Motor neuron (in vitro differentiated cells): ENCODE results near the gene CPT2. TPM values are rescaled to one million over a fixed set of nuclear protein-coding genes. Genes with fewer than 3 reads are reported as not detected.

ENCODE experiments used
- ATAC-seq, 8 experiments: fragments of 200-7000 bp; cut with Tn5 transposase; replicated peaks in 6 of 8; 2 replicates each; pipeline ENCODE4 v1.8.0; 2021; ENCODE audit warnings: mild to moderate bottlenecking in 8 of 8, moderate library complexity in 8 of 8
- H3K27ac ChIP-seq, 2 donors: fragments of 250-450 bp; sonication (Bioruptor Pico); 2 replicates each; pipeline ENCODE4 v1.9.0; 2021; ENCODE audit warnings: antibody characterized with exemption in 2 of 2, mild to moderate bottlenecking in 2 of 2, moderate library complexity in 1 of 2
- H3K4me1 ChIP-seq, 2 donors: fragments of 250-450 bp; sonication (Bioruptor Pico); replicated peaks in 1 of 2; 2 replicates each; pipeline ENCODE4 v1.6.1; 2021; ENCODE audit warnings: antibody characterized with exemption in 2 of 2, mild to moderate bottlenecking in 2 of 2, moderate library complexity in 1 of 2
- H3K4me3 ChIP-seq, 5 donors: fragments of 250-450 bp; sonication (Bioruptor Pico); 2 replicates each; pipeline ENCODE4 v1.9.0; 2021; ENCODE audit warnings: antibody characterized with exemption in 5 of 5, mild to moderate bottlenecking in 5 of 5, moderate library complexity in 4 of 5
- WGBS, 10 experiments: fragments of 450-650 bp; shearing (Covaris generic); methylation state at CpG; one replicate each; pipeline ENCODE4 v1.0.0; 2022; 5-methylcytosine and 5-hydroxymethylcytosine counted together
- in situ Hi-C, 9 experiments: fragments of 400-800 bp; cut with MboI; loops; one replicate each; pipeline ENCODE4 v1.15.0; 2021; ENCODE audit warnings: low sequenced_read_pairs in 9 of 9, low pct_unique_long_range_greater_than_20kb in 2 of 9; ENCODE audit not compliant: unreplicated experiment in 9 of 9
- total RNA-seq, 8 experiments: library from RNA; unstranded; fragments of 300-600 nt; gene quantifications; 2 replicates each; pipeline versions ENCODE4 v1.2.3 to v1.2.4, GENCODE V29; 2022

Gene CPT2
- total RNA-seq, 8 experiments from 2014 or later, result 20.1 to 28.6 (median 24.0) TPM

DNA sequence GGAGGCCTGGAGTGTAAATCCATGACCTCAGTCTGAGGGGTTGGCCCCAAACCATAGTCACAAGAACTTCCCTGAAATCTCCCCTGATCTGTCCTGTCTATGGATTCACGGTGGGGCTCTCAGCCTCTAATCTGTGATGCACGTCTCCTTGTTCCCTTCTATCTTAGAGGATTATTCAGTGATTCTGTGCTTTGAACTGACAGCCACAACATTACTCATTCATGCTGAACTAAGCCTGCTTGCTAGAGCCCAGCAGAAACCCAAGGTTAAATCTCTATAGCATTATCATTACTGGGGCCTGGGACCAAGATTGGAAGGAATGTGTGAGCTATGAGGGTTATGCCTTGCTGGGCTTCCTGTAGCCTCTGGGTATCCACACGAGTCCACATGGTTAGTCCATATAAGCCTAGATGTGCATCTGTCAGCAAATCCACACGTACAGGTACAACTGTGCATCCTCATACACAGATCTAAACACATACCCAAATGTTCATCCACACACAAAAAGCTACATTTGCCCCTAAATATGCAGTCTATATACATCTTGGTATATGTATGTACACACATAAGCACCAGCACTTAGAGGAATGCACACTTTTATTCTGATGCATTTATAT, 64.1 kb downstream of the CPT2 start:
- in situ Hi-C loops, result no loop called here
- no peak for ATAC-seq
- Histone ChIP-seq H3K4me3 (no peak overlapping the region), H3K4me1 (no peaks in the 10 kb centered on the region), H3K27ac (no peak overlapping the region)
- WGBS, 10 experiments, result 79 to 100% (median 100%) methylated on average over 1 to 4 of the region's 4 CpGs; no CpG with 5 or more reads in 5 of the 10 experiments

DNA sequence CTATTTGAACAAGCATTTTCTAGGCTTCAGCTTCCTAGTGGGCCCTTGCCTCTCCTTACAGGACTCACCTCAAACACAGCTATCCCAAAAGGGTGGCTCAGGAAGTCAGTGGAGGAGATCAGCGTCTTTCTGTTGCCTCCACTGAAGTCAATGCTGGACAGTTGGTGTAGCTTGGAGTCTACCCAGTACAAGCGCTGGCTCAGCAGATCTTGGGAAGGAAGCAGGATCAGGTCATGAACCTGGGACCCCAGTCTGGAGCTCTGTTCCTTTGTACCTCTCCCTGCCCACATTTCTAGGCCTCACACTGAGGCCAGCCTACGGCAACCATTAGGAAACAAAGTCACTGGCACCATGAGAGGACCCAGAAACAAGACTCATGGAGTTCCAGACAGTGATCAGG, 65.4 kb downstream of the CPT2 start:
- H3K4me1 ChIP-seq, result no peaks in the 10 kb centered on the region
- no peak overlapping the region for H3K27ac ChIP-seq
- in situ Hi-C loops, result no loop called here
- 90 to 100% (median 100%) methylated on average over 1 to 3 of the region's 3 CpGs; no CpG with 5 or more reads in 3 of the 10 experiments for WGBS, 10 experiments
- no peak for ATAC-seq
- H3K4me3 ChIP-seq, result no peak overlapping the region

Other genes starting within 250 kb of the CPT2 start
- 10 to 100 TPM in 1 of 8 experiments, 1 to 10 TPM in 3, under 1 TPM in 4; 0.05 to 37.9 (median 1.2) TPM for gene PODN, start 134.6 kb upstream of the CPT2 start, total RNA-seq
- gene SLC1A7, start 54.2 kb upstream of the CPT2 start, total RNA-seq, result 1 to 10 TPM in 2 of 8 experiments, under 1 TPM in 6; 0.05 to 1.8 (median 0.50) TPM
- 10 to 100 TPM; 44.2 to 76.7 (median 58.3) TPM for gene CZIB, start 23.8 kb downstream of the CPT2 start, total RNA-seq
- 100 to 1,000 TPM in 3 of 8 experiments, 10 to 100 TPM in 5; 56.5 to 138 (median 83.2) TPM for gene MAGOH, start 41.7 kb downstream of the CPT2 start, total RNA-seq
- 10 to 100 TPM in 7 of 8 experiments, 1 to 10 TPM in 1; 2.8 to 44.0 (median 26.7) TPM for gene LRP8, start 131.2 kb downstream of the CPT2 start, total RNA-seq